ENCODE data around the gene TEDC2.

TEDC2 gene

DNA sequence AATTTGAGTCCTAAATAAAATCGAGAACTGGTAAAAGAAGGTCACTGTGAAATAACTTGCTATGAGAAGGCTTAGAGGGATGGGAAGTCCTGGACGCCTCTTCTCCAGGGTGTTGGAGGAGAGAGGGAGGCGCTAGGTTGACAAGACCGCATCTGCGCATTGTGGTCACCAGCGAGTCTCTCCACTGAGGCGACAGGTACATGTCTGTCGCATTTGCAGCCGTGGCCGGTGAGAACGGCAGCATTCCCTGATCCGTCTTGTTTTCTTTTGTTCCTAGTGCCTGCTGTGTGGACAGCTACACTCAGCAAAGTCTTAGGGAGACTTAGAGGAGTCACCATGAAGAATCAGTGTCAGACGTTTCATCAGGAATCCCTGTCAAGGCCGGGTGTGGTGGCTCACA, 45.8 kb downstream of the TEDC2 start:
- Histone ChIP-seq H3K9me3 (ENCODE audit: severe bottlenecking) (no peaks in the 10 kb centered on the region), H3K27me3 (ENCODE audit: insufficient read depth, low read depth, severe bottlenecking) (no peaks in the 10 kb centered on the region), H3K27ac (no peak overlapping the region), H3K36me3 (peaks cover 5% of the 10 kb centered on the region; the same call in 1 of the 2 replicates), H3K4me3 (ENCODE audit: low read depth, low read length) (no peak overlapping the region)
- TF ChIP-seq, protein P1, sequence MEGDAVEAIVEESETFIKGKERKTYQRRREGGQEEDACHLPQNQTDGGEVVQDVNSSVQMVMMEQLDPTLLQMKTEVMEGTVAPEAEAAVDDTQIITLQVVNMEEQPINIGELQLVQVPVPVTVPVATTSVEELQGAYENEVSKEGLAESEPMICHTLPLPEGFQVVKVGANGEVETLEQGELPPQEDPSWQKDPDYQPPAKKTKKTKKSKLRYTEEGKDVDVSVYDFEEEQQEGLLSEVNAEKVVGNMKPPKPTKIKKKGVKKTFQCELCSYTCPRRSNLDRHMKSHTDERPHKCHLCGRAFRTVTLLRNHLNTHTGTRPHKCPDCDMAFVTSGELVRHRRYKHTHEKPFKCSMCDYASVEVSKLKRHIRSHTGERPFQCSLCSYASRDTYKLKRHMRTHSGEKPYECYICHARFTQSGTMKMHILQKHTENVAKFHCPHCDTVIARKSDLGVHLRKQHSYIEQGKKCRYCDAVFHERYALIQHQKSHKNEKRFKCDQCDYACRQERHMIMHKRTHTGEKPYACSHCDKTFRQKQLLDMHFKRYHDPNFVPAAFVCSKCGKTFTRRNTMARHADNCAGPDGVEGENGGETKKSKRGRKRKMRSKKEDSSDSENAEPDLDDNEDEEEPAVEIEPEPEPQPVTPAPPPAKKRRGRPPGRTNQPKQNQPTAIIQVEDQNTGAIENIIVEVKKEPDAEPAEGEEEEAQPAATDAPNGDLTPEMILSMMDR (IDR thresholded peaks at IDR 0.05; ENCODE audit: low read depth, low read length) = no peak
- no peak for DNase-seq

DNA sequence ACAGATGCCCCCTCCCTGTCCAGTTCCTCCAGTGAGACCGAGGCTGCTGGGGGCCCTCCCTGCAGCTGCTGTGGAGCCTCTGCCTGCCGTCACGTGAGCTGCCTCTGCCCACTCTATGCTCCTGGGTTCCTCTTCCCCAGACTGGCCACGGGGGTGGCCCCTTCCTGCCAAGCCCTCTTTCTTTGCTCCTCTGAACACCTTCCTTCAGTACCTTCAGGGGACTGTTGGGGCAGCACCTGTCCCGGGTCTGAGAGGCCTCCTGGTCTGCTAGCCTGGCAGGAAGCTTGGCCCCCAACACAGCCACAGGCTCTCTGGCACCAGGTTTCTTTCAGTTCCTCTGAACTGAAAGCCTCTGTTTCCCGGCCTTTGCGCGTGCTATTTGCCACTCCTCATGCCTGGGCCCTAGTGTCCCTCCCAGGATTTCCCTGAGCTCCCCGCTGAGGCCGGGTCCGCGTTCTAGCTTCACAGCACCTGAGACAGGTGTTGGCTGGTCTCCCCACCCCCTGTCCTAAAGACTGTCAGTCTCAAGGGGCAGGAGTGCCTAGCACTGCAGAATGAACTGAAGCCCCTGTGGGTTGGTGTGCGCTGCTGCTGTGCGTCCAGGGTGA, 47.2 kb downstream of the TEDC2 start:
- Histone ChIP-seq H3K4me3 (ENCODE audit: low read depth, low read length) (no peak overlapping the region), H3K9me3 (ENCODE audit: severe bottlenecking) (no peaks in the 10 kb centered on the region), H3K27me3 (ENCODE audit: insufficient read depth, low read depth, severe bottlenecking) (no peaks in the 10 kb centered on the region), H3K27ac (no peak overlapping the region), H3K36me3 (peaks cover 1% of the 10 kb centered on the region; the same call in 1 of the 2 replicates)
- no peak for DNase-seq
- TF ChIP-seq, protein P1 (IDR thresholded peaks at IDR 0.05; ENCODE audit: low read depth, low read length) = no peak

DNA sequence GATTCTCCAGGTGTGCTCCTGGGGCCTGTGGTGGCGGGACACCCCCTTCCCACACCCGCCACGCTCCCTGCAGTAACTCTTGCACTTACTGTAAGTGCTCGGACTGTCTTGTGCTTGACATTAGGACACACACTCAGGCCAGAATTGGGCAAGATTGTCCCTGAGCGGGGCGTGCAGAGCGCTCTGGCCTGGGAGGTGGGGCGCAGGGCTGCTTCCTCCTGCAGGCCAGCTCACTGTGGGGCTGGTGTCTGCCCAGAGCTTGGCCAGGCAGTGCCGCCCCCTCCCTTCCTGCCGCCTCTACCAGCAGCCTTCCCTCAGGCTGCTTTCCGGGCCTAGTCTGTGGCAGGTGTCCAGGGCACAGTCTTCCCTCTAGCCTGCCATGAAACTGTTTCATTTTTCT, 47.8 kb downstream of the TEDC2 start:
- Histone ChIP-seq H3K9me3 (ENCODE audit: severe bottlenecking) (no peaks in the 10 kb centered on the region), H3K36me3 (no peaks in the 10 kb centered on the region), H3K27ac (no peak overlapping the region), H3K4me3 (ENCODE audit: low read depth, low read length) (no peak overlapping the region), H3K27me3 (ENCODE audit: insufficient read depth, low read depth, severe bottlenecking) (no peaks in the 10 kb centered on the region)
- DNase-seq = no peak
- TF ChIP-seq, protein P1 (IDR thresholded peaks at IDR 0.05; ENCODE audit: low read depth, low read length) = no peak

DNA sequence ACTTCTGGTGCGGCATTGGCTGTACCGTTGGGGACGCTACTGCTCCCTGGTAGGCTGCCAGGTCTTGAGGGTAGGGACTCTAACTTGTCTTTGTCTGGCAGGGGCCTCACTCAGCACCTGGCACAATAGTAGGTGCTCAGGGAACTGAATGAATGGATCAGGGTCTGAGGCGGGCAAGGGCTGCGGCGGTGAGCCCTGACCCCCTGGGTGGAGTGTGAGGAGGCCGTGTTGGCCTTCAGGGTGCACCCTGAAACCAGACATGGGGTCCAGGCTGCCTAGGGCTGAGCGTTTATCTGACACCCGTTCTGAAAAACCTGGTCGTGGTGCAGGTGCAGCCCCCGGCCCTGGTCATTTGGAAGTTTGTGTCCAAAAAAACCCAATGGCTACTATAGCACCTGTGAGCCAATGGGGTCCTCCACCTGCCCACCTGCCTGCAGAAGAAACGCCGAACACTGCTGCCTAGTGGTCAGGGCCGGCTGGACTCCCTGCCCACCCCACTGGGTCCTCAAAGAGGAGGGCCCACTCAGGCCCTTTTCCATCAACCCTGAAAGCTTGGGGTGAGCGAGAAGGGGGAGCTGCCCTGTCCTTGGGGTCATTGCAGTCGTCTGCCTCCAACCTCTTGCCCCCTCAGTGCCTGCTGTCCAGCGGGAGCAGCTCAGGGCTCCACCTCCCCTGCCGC, 49.0 kb downstream of the TEDC2 start:
- TF ChIP-seq, protein P1 (IDR thresholded peaks at IDR 0.05; ENCODE audit: low read depth, low read length) = no peak
- H3K27ac ChIP-seq = no peak overlapping the region

DNA sequence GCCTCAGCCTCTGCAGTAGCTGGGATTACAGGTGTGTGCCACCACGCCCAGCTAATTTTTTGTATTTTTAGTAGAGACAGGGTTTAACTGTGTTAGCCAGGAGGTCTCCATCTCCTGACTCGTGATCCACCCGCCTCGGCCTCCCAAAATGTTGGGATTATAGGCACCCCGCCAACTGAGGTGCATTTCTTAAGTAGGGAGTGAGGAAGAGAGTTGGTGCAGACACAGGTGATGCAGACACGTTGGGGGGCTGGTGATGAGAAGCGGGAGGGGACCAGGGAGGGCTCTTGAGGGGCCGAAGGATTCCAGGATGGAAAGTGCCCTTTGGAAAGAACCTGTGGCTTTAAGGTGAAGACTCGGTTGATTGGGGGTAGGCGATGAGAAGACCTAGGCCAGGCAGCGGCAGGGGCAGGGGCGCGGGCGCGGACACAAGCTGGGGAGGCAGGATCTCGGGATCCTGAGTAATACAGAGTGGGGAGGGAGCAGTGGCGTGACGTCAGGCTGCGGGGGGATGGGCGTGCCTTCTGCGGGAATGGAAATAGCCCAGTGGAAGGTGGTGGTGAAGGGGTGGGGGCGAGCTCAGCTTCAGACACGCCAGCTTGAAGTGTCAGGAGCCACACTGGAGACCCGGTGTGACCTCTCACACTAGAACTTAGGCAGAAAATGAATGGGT, 51.4 kb downstream of the TEDC2 start:
- H3K4me3 ChIP-seq (ENCODE audit: low read depth, low read length) = no peak overlapping the region
- TF ChIP-seq, protein P1 (IDR thresholded peaks at IDR 0.05; ENCODE audit: low read depth, low read length) = no peak
- peak; percentile 89 for DNase-seq
- H3K27ac ChIP-seq = peak overlapping the region; percentile 92
- H3K9me3 ChIP-seq (ENCODE audit: severe bottlenecking) = no peaks in the 10 kb centered on the region
- H3K27me3 ChIP-seq (ENCODE audit: insufficient read depth, low read depth, severe bottlenecking) = no peaks in the 10 kb centered on the region
- H3K36me3 ChIP-seq = 0 out of 2 replicates have a peak, but pooled peaks cover under 1% of the 10 kb centered on the region

More for the DNA sequence above, 49.0 kb downstream of the TEDC2 start:
- no peaks in the 10 kb centered on the region for H3K27me3 ChIP-seq (ENCODE audit: insufficient read depth, low read depth, severe bottlenecking)
- no peaks in the 10 kb centered on the region for H3K9me3 ChIP-seq (ENCODE audit: severe bottlenecking)
- H3K4me3 ChIP-seq (ENCODE audit: low read depth, low read length) = no peak overlapping the region
- H3K36me3 ChIP-seq = no peaks in the 10 kb centered on the region
- DNase-seq = no peak

Measured in WERI-Rb-1 (cell line).